Left lung (tissue), 10 donors: Measurements from ENCODE around the gene HAPLN2. TPM values are rescaled to one million over a fixed set of nuclear protein-coding genes. Genes with fewer than 3 reads are reported as not detected.

ENCODE experiments used
- ATAC-seq: fragments of 200-7000 bp; cut with Tn5 transposase; one replicate; pipeline ENCODE4 v1.9.1; 2020; ENCODE audit warnings: moderate library complexity
- DNase-seq, 4 donors: peaks; one replicate each; pipeline ENCODE4 v3.0.0-alpha.2; 2013 to 2020
- H3K27ac ChIP-seq, 2 donors: fragments of 200-600 bp; sonication (generic) in 1 of 2; one replicate each; pipeline versions ENCODE4 v1.5.0 to v1.8.0; 2020 to 2021
- H3K27me3 ChIP-seq, 2 donors: fragments of 200-600 bp; sonication (generic) in 1 of 2; one replicate each; pipeline versions ENCODE4 v1.5.0 to v1.8.0; 2020 to 2021
- H3K36me3 ChIP-seq, 2 donors: fragments of 200-600 bp; sonication (generic) in 1 of 2; one replicate each; pipeline versions ENCODE4 v1.5.0 to v1.8.0; 2020 to 2021
- H3K4me1 ChIP-seq, 2 donors: fragments of 200-600 bp; one replicate each; pipeline ENCODE4 v1.8.0; 2021
- H3K4me3 ChIP-seq, 2 donors: fragments of 200-600 bp; sonication (generic) in 1 of 2; one replicate each; pipeline versions ENCODE4 v1.5.0 to v1.8.0; 2020 to 2021; ENCODE audit warnings: mild to moderate bottlenecking in 1 of 2
- H3K9me3 ChIP-seq, 2 donors: fragments of 200-600 bp; sonication (generic) in 1 of 2; one replicate each; pipeline versions ENCODE4 v1.5.0 to v1.8.0; 2020 to 2021
- intact Hi-C, 2 donors: fragments of 100-400 bp; cut with DNase I; formaldehyde crosslinking; loops; one replicate each; pipeline versions ENCODE4 v1.11.2 to v1.14.2; 2022
- polyA plus RNA-seq, 6 donors: library from polyadenylated mRNA; unstranded; fragments of 120-200 nt; gene quantifications; one replicate each; pipeline ENCODE4 v1.2.1, GENCODE V29; 2013; ENCODE audit not compliant: insufficient read length in 6 of 6
- total RNA-seq, 2 donors: library from RNA; stranded (reverse); fragmentation: NEBNext Ultra II Directional; extraction: Animal tissue kit (Norgen Biotek cat#: 25700); gene quantifications; one replicate each; pipeline ENCODE4 v1.2.1, GENCODE V29; 2021
- TF ChIP-seq, protein P1 (sequence below), 2 donors: fragments of 200-600 bp; sonication (generic) in 1 of 2; IDR thresholded peaks; one replicate each; pipeline versions ENCODE4 v1.5.0 to v1.8.0; 2021; ENCODE audit warnings: antibody characterized with exemption in 2 of 2
- donor health status: DM: no; HTN: yes; CAD: no.
- donor health status: DM: no; HTN: no; CAD: no.

Gene HAPLN2
- total and polyA plus RNA-seq, 8 donors = 0.15 to 0.50 (median 0.33) TPM; not detected in 1

DNA sequence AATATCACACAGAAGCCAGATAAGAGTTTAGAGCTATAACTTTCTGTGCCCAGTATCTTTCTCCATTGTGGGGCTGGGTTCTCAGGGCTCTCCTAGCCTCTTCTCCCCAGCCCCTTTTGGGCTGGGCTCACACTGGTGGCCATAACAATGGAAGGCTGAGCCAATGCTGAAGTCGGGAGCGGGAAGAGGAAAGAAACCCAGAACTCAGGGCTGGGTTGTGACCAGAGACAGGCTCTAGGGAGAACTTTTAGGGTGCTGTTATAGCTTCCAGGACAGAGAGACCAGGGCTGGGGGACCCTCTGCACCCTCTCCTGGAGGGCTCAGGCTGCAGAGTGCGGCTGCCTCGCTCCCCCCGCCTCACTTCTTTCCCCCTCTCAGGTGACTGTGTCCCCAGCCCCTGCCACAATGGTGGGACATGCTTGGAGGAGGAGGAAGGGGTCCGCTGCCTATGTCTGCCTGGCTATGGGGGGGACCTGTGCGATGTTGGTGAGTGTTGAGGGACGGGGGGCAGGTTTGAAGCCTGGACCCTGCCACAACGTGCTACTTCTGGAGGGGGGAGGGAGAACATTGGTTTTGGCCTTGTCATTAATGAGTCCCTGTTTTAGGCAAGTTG is 36.8 kb downstream of the HAPLN2 start:
- no peak for ATAC-seq
- peaks cover 15 to 83% of the 10 kb centered on the region in 2 donors for H3K27me3 ChIP-seq
- no peak overlapping the region for H3K27ac ChIP-seq
- no peaks in the 10 kb centered on the region for H3K36me3 ChIP-seq
- H3K4me1 ChIP-seq = peaks cover 18 to 39% of the 10 kb centered on the region in 2 donors
- intact Hi-C loops = no loop called here
- TF ChIP-seq, protein P1, sequence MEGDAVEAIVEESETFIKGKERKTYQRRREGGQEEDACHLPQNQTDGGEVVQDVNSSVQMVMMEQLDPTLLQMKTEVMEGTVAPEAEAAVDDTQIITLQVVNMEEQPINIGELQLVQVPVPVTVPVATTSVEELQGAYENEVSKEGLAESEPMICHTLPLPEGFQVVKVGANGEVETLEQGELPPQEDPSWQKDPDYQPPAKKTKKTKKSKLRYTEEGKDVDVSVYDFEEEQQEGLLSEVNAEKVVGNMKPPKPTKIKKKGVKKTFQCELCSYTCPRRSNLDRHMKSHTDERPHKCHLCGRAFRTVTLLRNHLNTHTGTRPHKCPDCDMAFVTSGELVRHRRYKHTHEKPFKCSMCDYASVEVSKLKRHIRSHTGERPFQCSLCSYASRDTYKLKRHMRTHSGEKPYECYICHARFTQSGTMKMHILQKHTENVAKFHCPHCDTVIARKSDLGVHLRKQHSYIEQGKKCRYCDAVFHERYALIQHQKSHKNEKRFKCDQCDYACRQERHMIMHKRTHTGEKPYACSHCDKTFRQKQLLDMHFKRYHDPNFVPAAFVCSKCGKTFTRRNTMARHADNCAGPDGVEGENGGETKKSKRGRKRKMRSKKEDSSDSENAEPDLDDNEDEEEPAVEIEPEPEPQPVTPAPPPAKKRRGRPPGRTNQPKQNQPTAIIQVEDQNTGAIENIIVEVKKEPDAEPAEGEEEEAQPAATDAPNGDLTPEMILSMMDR (IDR thresholded peaks at IDR 0.05) = no peak
- no peak overlapping the region for H3K4me3 ChIP-seq
- H3K9me3 ChIP-seq = no peaks in the 10 kb centered on the region
- DNase-seq = no peak

DNA sequence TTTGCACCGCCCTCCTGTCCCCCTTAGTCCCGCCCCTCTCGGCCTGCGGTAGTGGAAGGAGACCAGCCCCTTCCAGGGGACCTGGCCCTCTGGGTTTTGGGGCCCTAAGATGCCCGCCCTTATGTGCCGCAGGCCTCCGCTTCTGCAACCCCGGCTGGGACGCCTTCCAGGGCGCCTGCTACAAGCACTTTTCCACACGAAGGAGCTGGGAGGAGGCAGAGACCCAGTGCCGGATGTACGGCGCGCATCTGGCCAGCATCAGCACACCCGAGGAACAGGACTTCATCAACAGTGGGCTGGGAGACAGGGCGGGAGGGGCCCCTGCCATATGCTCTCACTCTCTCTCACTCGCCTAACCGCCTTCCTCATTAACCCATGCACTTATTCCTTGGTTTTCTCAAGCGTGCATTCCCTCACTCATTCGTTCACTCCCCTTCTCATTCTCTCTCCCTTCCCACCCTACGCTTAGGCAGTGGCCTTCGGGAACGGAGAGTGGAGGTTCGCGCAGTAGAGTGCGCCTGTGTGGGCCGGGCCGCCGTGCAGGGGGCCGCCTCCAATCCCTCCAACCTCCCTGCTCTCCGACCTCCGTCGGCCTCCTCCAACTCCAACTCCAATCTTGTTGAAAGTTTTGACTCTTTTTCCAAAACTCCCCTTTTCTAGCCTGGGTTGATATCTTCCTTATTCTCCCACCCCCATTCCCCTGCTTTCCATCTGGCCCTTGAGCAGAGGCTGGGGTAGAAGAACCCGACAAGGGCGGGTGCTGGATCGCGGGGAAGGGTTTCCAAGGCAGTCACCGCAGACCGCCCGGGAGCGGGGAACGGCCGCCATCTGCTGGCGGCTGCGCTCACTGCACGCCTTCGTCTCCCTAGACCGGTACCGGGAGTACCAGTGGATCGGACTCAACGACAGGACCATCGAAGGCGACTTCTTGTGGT is 37.9 kb downstream of the HAPLN2 start:
- H3K36me3 ChIP-seq = no peaks in the 10 kb centered on the region
- peaks cover 15 to 72% of the 10 kb centered on the region in 2 donors for H3K27me3 ChIP-seq
- TF ChIP-seq, protein P1 (IDR thresholded peaks at IDR 0.05) = peak; percentile 90
- ATAC-seq = peak; percentile 63
- intact Hi-C loops = no loop called here
- H3K4me3 ChIP-seq = peak overlapping the region in 1 of 2 donors; percentile 16
- H3K27ac ChIP-seq = no peak overlapping the region
- DNase-seq = peak; percentile 70 to 94 (median 78)
- peaks cover 25 to 49% of the 10 kb centered on the region in 2 donors for H3K4me1 ChIP-seq
- H3K9me3 ChIP-seq = no peaks in the 10 kb centered on the region

- Histone ChIP-seq H3K27ac (no peak overlapping the region), H3K36me3 (no peaks in the 10 kb centered on the region), H3K27me3 (peaks cover 15 to 65% of the 10 kb centered on the region in 2 donors), H3K4me1 (peaks cover 30 to 57% of the 10 kb centered on the region in 2 donors), H3K9me3 (no peaks in the 10 kb centered on the region), H3K4me3 (no peak overlapping the region)
- ATAC-seq (no peak), DNase-seq (no peak)
- intact Hi-C loops = no loop called here
- TF ChIP-seq, protein P1 (IDR thresholded peaks at IDR 0.05) = no peak
Observed at GRCh38 chr1:156657741-156658319, 38.6 kb downstream of the HAPLN2 start.

GRCh38 chr1:156658496-156658895 is 39.3 kb downstream of the HAPLN2 start:
- H3K4me1 ChIP-seq = peaks cover 37 to 64% of the 10 kb centered on the region in 2 donors
- no peaks in the 10 kb centered on the region for H3K36me3 ChIP-seq
- H3K27ac ChIP-seq = no peak overlapping the region
- no peaks in the 10 kb centered on the region for H3K9me3 ChIP-seq
- TF ChIP-seq, protein P1 (IDR thresholded peaks at IDR 0.05) = no peak
- ATAC-seq (no peak), DNase-seq (no peak)
- H3K27me3 ChIP-seq = peaks cover 15 to 58% of the 10 kb centered on the region in 2 donors
- intact Hi-C loops = no loop called here
- no peak overlapping the region for H3K4me3 ChIP-seq
